HepG2 (cell line): ENCODE data around the gene MAEA. TPM values are rescaled to one million over a fixed set of nuclear protein-coding genes. Genes with fewer than 3 reads are reported as not detected.

Source experiments
- ATAC-seq: fragments of 200-7000 bp; cut with Tn5 transposase; 3 replicates; pipeline ENCODE4 v1.9.1; 2020; ENCODE audit warnings: mild to moderate bottlenecking, moderate library complexity
- BruUV-seq: library from RNA; stranded (reverse); fragments of 400-500 nt; replicated peaks from 2 replicates; lab custom pipeline; 2021; lab: Mats Ljungman, UMichigan
- CTCF ChIA-PET: fragments of 300-600 bp; formaldehyde crosslinking; extraction: SDS; loops from one replicate; lab custom pipeline; 2021; ENCODE audit warnings: low total read pairs, inconsistent platforms, low intra/inter-chr PET ratio; lab: Yijun Ruan, JAX
- POLR2A ChIA-PET: fragments of 350-600 bp; sonication (Branson Sonifier 250); formaldehyde crosslinking; loops from one replicate; lab custom pipeline; 2020; ENCODE audit warnings: antibody characterized with exemption, inconsistent platforms; lab: Yijun Ruan, JAX
- DNase-seq: peaks from one replicate; pipeline ENCODE4 v3.0.0-alpha.2; 2015; ENCODE audit warnings: low spot score
- FAIRE-seq: peaks from 3 replicates; lab custom pipeline; 2011; peaks lifted over from hg19 to GRCh38; lab: Jason Lieb, UNC
- H2AFZ ChIP-seq: one replicate; pipeline ENCODE4 v1.6.1; 2011; ENCODE audit warnings: low read length, inconsistent platforms
- H3K27ac ChIP-seq: fragments of 300-600 bp; 3 replicates; pipeline ENCODE4 v1.8.0; 2011; ENCODE audit warnings: mixed run types, mild to moderate bottlenecking, mixed read lengths, low read length, inconsistent platforms; ENCODE audit not compliant: insufficient read depth; ENCODE audit errors: extremely low read length
- H3K27me3 ChIP-seq, 2 experiments: fragments of 200-600 bp in 1 of 2; 2 replicates in 1 of 2; 3 replicates in 1 of 2; pipeline versions ENCODE4 v1.6.0 to v1.8.0; 2011; ENCODE audit warnings: low read length in 2 of 2, mild to moderate bottlenecking in 2 of 2, moderate library complexity in 2 of 2, inconsistent platforms in 1 of 2; ENCODE audit not compliant: insufficient read depth in 2 of 2, control insufficient read depth in 1 of 2
- H3K36me3 ChIP-seq, 2 experiments: fragments of 200-600 bp in 1 of 2; replicated peaks in 1 of 2; 2 replicates in 1 of 2; 3 replicates in 1 of 2; pipeline versions ENCODE4 v1.5.1 to v1.8.0; 2011; ENCODE audit warnings: low read length in 2 of 2, inconsistent platforms in 1 of 2; ENCODE audit not compliant: insufficient read depth in 2 of 2, control insufficient read depth in 1 of 2
- H3K4me1 ChIP-seq: 2 replicates; pipeline ENCODE4 v1.5.1; 2012; ENCODE audit warnings: low read length, inconsistent platforms; ENCODE audit not compliant: insufficient read depth
- H3K4me2 ChIP-seq: 2 replicates; pipeline ENCODE4 v1.6.0; 2011; ENCODE audit warnings: low read depth, low read length, inconsistent platforms
- H3K4me3 ChIP-seq, 3 experiments: fragments of 200-600 bp in 1 of 3; sonication (generic), shearing (Covaris generic) in 1 of 3; replicated peaks in 1 of 3; 2 replicates each; pipeline ENCODE4 v1.5.1; 2011 to 2016; ENCODE audit warnings: low read length in 3 of 3, inconsistent platforms in 2 of 3, low read depth in 2 of 3, mild to moderate bottlenecking in 2 of 3, control low read depth in 1 of 3, mixed read lengths in 1 of 3; ENCODE audit not compliant: insufficient read depth in 1 of 3
- H3K79me2 ChIP-seq: one replicate; pipeline ENCODE4 v1.6.1; 2011; ENCODE audit warnings: low read length, inconsistent platforms; ENCODE audit not compliant: insufficient read depth
- H3K9ac ChIP-seq: 2 replicates; pipeline ENCODE4 v1.6.0; 2011; ENCODE audit warnings: mild to moderate bottlenecking, low read depth, low read length, inconsistent platforms; ENCODE audit not compliant: insufficient read depth
- H3K9me3 ChIP-seq: 2 replicates; pipeline ENCODE4 v1.5.1; 2012; ENCODE audit warnings: mild to moderate bottlenecking, low read length
- H4K20me1 ChIP-seq: 2 replicates; pipeline ENCODE4 v1.6.0; 2011; ENCODE audit warnings: inconsistent platforms, mild to moderate bottlenecking, low read length, moderate library complexity; ENCODE audit not compliant: insufficient read depth
- AGO2 ChIP-seq: fragments of 200-400 bp; formaldehyde crosslinking; optimal IDR thresholded peaks from 2 replicates; pipeline ENCODE3; 2017; ENCODE audit warnings: mild to moderate bottlenecking, low read depth, low read length, moderate library complexity
- CENPT ChIP-seq: sonication (generic); formaldehyde crosslinking; IDR thresholded peaks from 2 replicates; pipeline ENCODE4 v1.8.0; 2022; ENCODE audit warnings: low read depth, mild to moderate bottlenecking, moderate library complexity, missing genetic modification reagents
- DNMT1 ChIP-seq: sonication (generic); formaldehyde crosslinking; IDR thresholded peaks from 2 replicates; pipeline ENCODE4 v1.5.1; 2020; ENCODE audit warnings: mild to moderate bottlenecking, missing genetic modification reagents
- KDM5A ChIP-seq: fragments of 200-600 bp; sonication (generic); IDR thresholded peaks from 2 replicates; pipeline ENCODE4 v1.7.0; 2018; ENCODE audit warnings: antibody characterized with exemption, mild to moderate bottlenecking, low read length, borderline replicate concordance
- SRSF4 ChIP-seq: fragments of 200-400 bp; formaldehyde crosslinking; IDR thresholded peaks from one replicate; pipeline ENCODE4 v1.6.1; 2018; ENCODE audit warnings: mild to moderate bottlenecking, low read depth, low read length, moderate library complexity; ENCODE audit not compliant: poor library complexity, severe bottlenecking
- ZC3H13 ChIP-seq: sonication (generic); formaldehyde crosslinking; IDR thresholded peaks from 2 replicates; pipeline ENCODE4 v1.8.1; 2023; ENCODE audit warnings: mild to moderate bottlenecking, missing genetic modification reagents, moderate library complexity
- ZNF777 ChIP-seq: sonication (generic); formaldehyde crosslinking; IDR thresholded peaks from 2 replicates; pipeline ENCODE4 v1.4.0; 2020; ENCODE audit warnings: missing genetic modification reagents
- ZNF781 ChIP-seq: sonication (generic); formaldehyde crosslinking; IDR thresholded peaks from 2 replicates; pipeline ENCODE4 v1.5.1; 2020; ENCODE audit warnings: borderline replicate concordance, mild to moderate bottlenecking, missing genetic modification reagents; ENCODE audit errors: not compliant biosample characterization
- ZNF878 ChIP-seq: sonication (generic); formaldehyde crosslinking; IDR thresholded peaks from 2 replicates; pipeline ENCODE4 v1.8.1; 2023; ENCODE audit warnings: mild to moderate bottlenecking, missing genetic modification reagents, moderate library complexity
- ZSCAN21 ChIP-seq: sonication (generic); formaldehyde crosslinking; IDR thresholded peaks from 2 replicates; pipeline ENCODE4 v1.8.0; 2022; ENCODE audit warnings: mild to moderate bottlenecking, missing genetic modification reagents, moderate library complexity, borderline replicate concordance
- WGBS: methylation state at CpG from one replicate; pipeline ENCODE4 v1.1.6; 2017; ENCODE audit warnings: low lambda C conversion rate; 5-methylcytosine and 5-hydroxymethylcytosine counted together
- in situ Hi-C: cut with HindIII; loops from 2 replicates; pipeline ENCODE4 v1.10.0; 2017; ENCODE audit warnings: low pct_unique_long_range_greater_than_20kb; ENCODE audit not compliant: extremely low pct_ligation_motif_present
- intact Hi-C: fragments of 100-400 bp; cut with micrococcal nuclease; formaldehyde crosslinking; loops from one replicate; pipeline ENCODE4 v1.10.0; 2022; ENCODE audit not compliant: unreplicated experiment
- polyA plus RNA-seq, 8 experiments: library from polyadenylated mRNA; depleted of rRNA in 3 of 8; stranded (reverse) in 7 of 8; unstranded in 1 of 8; fragments of >200 nt; fragmentation: Illumina TruSeq in 4 of 8; extraction: Trizol in 4 of 8; gene quantifications; 2 replicates each; pipeline versions ENCODE4 v1.2.1 to v1.2.3, GENCODE V29; 2011 to 2016; ENCODE audit warnings: low read depth in 4 of 8, missing spikeins in 1 of 8, mixed read lengths in 1 of 8; ENCODE audit not compliant: insufficient read depth in 1 of 8
- total RNA-seq, 5 experiments: library from RNA; depleted of rRNA; stranded (reverse); fragments of >200 nt; fragmentation: Illumina TruSeq; extraction: Trizol; gene quantifications; 2 replicates each; pipeline ENCODE4 v1.2.3, GENCODE V29; 2016; ENCODE audit warnings: low read depth in 1 of 5
- TF ChIP-seq, protein P1 (sequence below): sonication (generic); formaldehyde crosslinking; IDR thresholded peaks from 2 replicates; pipeline ENCODE4 v1.9.0; 2021; ENCODE audit warnings: mild to moderate bottlenecking, missing genetic modification reagents

The MAEA gene
- total and polyA plus RNA-seq, 2 of the 13 experiments (the other 11 are each of a cell fraction or from before 2014, with no cell fraction given) = 52.0 to 57.1 TPM

DNA sequence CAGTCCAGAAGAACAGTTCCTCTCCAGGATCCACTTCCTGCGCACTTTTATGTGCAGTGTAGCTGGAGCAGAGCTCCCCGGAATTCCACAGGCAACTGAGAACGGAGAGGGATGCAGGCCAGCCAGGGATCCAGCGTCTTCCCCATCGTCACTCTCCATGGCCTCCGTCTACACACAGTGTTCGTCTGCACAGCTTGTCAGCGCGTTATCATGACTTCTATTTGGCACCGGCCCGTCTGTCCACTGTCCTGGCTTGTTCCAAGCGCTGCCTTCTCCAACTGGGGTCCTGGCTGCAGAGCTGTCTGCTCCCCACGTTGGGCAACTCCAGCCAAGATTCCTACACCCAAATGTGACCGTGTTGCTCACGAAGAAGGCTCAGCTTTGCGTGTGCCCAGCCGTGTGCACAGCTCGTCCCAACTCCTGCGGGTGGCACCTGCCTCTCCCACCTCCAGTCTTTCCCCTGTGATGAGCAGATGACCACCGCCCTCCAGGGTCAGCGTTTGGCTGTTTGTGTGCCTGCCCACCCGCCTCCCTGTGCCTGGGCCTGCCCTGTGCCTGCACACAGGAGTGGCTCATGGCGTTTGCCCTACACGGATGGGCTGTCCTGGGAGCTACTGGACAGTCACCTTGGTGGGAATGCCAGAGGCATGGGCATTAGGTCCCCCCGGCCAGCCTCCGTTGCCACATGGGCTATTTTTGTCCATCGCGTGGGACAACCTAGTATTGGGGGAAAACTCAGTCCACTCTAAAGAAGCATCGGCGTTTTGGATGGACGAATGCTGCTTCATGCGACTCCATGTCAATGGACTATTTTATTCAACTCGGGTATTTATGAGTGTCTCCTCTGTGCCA lies 38.5 kb upstream of the MAEA start:
- Histone ChIP-seq H3K27ac (no peak overlapping the region), H2AFZ (no peak overlapping the region), H4K20me1 (peaks cover 14% of the 10 kb centered on the region), H3K79me2 (peaks cover 35% of the 10 kb centered on the region), H3K4me1 (peaks cover 50% of the 10 kb centered on the region), H3K4me3 (0 out of 6 replicates have a peak overlapping the region, but pooled peaks of 1 of the 3 experiments have one; percentile 76), H3K36me3 (peaks cover 0 to 2% of the 10 kb centered on the region in 2 experiments; a peak in 1 of 5 replicates), H3K9ac (0 out of 2 replicates have a peak overlapping the region, but pooled peaks have one; percentile 81), H3K4me2 (peak overlapping the region; percentile 79), H3K9me3 (peaks cover 16% of the 10 kb centered on the region; the same call in 1 of the 2 replicates), H3K27me3 (no peaks in the 10 kb centered on the region)
- no peak for FAIRE-seq
- no peak for DNase-seq
- no peak for ATAC-seq
- CTCF ChIA-PET = no interaction called here
- POLR2A ChIA-PET = interaction anchor here (1.3 to 4.1 kb wide), 5 partner anchors 38 to 95 kb away, joined by 3 to 43 read pairs (median 15); partner anchors contain the start of genes SPON2 and UVSSA
- 95% methylated on average over 28 of the region's 33 CpGs for WGBS
- in situ Hi-C loops (loop anchor here (5.0 kb wide), 1 partner anchor 91 kb away; no protein-coding TSS in a partner anchor), intact Hi-C loops (no loop called here)
- BruUV-seq = no TSS peak
- TF ChIP-seq KDM5A (no peak), ZC3H13 (CRISPR knock-in tag) (peak; percentile 79), ZNF777 (CRISPR knock-in tag) (0 out of 2 replicates have a peak, but pooled peaks have one; percentile 33), SRSF4 (no peak), ZSCAN21 (CRISPR knock-in tag) (0 out of 2 replicates have a peak, but pooled peaks have one; percentile 20), ZNF781 (CRISPR knock-in tag) (no peak), ZNF878 (CRISPR knock-in tag) (no peak), DNMT1 (CRISPR knock-in tag) (0 out of 2 replicates have a peak, but pooled peaks have one; percentile 8), CENPT (CRISPR knock-in tag) (0 out of 2 replicates have a peak, but pooled peaks have one; percentile 29), AGO2 (peak; percentile 68)
- TF ChIP-seq, protein P1, sequence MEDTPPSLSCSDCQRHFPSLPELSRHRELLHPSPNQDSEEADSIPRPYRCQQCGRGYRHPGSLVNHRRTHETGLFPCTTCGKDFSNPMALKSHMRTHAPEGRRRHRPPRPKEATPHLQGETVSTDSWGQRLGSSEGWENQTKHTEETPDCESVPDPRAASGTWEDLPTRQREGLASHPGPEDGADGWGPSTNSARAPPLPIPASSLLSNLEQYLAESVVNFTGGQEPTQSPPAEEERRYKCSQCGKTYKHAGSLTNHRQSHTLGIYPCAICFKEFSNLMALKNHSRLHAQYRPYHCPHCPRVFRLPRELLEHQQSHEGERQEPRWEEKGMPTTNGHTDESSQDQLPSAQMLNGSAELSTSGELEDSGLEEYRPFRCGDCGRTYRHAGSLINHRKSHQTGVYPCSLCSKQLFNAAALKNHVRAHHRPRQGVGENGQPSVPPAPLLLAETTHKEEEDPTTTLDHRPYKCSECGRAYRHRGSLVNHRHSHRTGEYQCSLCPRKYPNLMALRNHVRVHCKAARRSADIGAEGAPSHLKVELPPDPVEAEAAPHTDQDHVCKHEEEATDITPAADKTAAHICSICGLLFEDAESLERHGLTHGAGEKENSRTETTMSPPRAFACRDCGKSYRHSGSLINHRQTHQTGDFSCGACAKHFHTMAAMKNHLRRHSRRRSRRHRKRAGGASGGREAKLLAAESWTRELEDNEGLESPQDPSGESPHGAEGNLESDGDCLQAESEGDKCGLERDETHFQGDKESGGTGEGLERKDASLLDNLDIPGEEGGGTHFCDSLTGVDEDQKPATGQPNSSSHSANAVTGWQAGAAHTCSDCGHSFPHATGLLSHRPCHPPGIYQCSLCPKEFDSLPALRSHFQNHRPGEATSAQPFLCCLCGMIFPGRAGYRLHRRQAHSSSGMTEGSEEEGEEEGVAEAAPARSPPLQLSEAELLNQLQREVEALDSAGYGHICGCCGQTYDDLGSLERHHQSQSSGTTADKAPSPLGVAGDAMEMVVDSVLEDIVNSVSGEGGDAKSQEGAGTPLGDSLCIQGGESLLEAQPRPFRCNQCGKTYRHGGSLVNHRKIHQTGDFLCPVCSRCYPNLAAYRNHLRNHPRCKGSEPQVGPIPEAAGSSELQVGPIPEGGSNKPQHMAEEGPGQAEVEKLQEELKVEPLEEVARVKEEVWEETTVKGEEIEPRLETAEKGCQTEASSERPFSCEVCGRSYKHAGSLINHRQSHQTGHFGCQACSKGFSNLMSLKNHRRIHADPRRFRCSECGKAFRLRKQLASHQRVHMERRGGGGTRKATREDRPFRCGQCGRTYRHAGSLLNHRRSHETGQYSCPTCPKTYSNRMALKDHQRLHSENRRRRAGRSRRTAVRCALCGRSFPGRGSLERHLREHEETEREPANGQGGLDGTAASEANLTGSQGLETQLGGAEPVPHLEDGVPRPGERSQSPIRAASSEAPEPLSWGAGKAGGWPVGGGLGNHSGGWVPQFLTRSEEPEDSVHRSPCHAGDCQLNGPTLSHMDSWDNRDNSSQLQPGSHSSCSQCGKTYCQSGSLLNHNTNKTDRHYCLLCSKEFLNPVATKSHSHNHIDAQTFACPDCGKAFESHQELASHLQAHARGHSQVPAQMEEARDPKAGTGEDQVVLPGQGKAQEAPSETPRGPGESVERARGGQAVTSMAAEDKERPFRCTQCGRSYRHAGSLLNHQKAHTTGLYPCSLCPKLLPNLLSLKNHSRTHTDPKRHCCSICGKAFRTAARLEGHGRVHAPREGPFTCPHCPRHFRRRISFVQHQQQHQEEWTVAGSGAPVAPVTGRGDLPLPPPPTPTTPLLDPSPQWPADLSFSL (CRISPR knock-in tag) = no peak
